WTC11 (cell line): ENCODE results near the gene SRRM3. TPM values are rescaled to one million over a fixed set of nuclear protein-coding genes. Genes with fewer than 3 reads are reported as not detected.
A peak's percentile ranks its signal among the peaks of the same experiment; 100 is the strongest.

Experiments used
- ATF3 ChIP-seq: sonication (generic); formaldehyde crosslinking; conservative IDR thresholded peaks from 2 replicates; pipeline ENCODE4 v1.8.1; 2022; ENCODE audit warnings: mild to moderate bottlenecking, missing genetic modification reagents
- CREM ChIP-seq: sonication (generic); formaldehyde crosslinking; IDR thresholded peaks from 2 replicates; pipeline ENCODE4 v1.8.1; 2022; ENCODE audit warnings: mild to moderate bottlenecking, missing genetic modification reagents, moderate library complexity
- CTCF ChIP-seq: fragments of 200-600 bp; IDR thresholded peaks from 2 replicates; pipeline ENCODE4 v1.8.0; 2022; ENCODE audit warnings: antibody characterized with exemption
- E2F4 ChIP-seq: sonication (generic); formaldehyde crosslinking; IDR thresholded peaks from 2 replicates; pipeline ENCODE4 v1.8.1; 2022; ENCODE audit warnings: low read depth, mild to moderate bottlenecking, moderate library complexity, missing genetic modification reagents, borderline replicate concordance
- HMGA2 ChIP-seq: fragments of 250-450 bp; sonication (Bioruptor Pico); IDR thresholded peaks from 2 replicates; pipeline ENCODE4 v1.4.0; 2021; ENCODE audit warnings: mild to moderate bottlenecking, moderate library complexity
- NFE2L1 ChIP-seq: sonication (generic); formaldehyde crosslinking; IDR thresholded peaks from 2 replicates; pipeline ENCODE4 v1.8.1; 2023; ENCODE audit warnings: missing genetic modification reagents
- NR2C2 ChIP-seq: sonication (generic); formaldehyde crosslinking; IDR thresholded peaks from 2 replicates; pipeline ENCODE4 v1.8.0; 2022; ENCODE audit warnings: mild to moderate bottlenecking, missing genetic modification reagents
- NR3C1 ChIP-seq: sonication (generic); formaldehyde crosslinking; conservative IDR thresholded peaks from 2 replicates; pipeline ENCODE4 v1.8.1; 2023; ENCODE audit warnings: low read depth, mild to moderate bottlenecking, missing genetic modification reagents
- PRDM15 ChIP-seq: sonication (generic); formaldehyde crosslinking; IDR thresholded peaks from 2 replicates; pipeline ENCODE4 v1.8.0; 2022; ENCODE audit warnings: missing genetic modification reagents
- ZBTB43 ChIP-seq: sonication (generic); formaldehyde crosslinking; IDR thresholded peaks from 2 replicates; pipeline ENCODE4 v1.8.1; 2023; ENCODE audit warnings: mild to moderate bottlenecking, missing genetic modification reagents
- ZNF219 ChIP-seq: sonication (generic); formaldehyde crosslinking; IDR thresholded peaks from 2 replicates; pipeline ENCODE4 v1.8.0; 2023; ENCODE audit warnings: missing genetic modification reagents, mild to moderate bottlenecking, borderline replicate concordance
- ZNF317 ChIP-seq: sonication (generic); formaldehyde crosslinking; IDR thresholded peaks from 2 replicates; pipeline ENCODE4 v1.8.1; 2023; ENCODE audit warnings: low read depth, mild to moderate bottlenecking, moderate library complexity, missing genetic modification reagents, borderline replicate concordance
- ZNF396 ChIP-seq: fragments of 250-450 bp; sonication (Bioruptor Pico); IDR thresholded peaks from 2 replicates; pipeline ENCODE4 v1.8.0; 2021; ENCODE audit warnings: mild to moderate bottlenecking, moderate library complexity, borderline replicate concordance
- ZNF423 ChIP-seq: fragments of 250-450 bp; sonication (Bioruptor Pico); IDR thresholded peaks from 2 replicates; pipeline ENCODE4 v2.1.2; 2022; ENCODE audit warnings: mild to moderate bottlenecking, moderate library complexity
- ZNF532 ChIP-seq: fragments of 250-450 bp; sonication (Bioruptor Pico); IDR thresholded peaks from 2 replicates; pipeline ENCODE4 v1.9.0; 2021; ENCODE audit warnings: mild to moderate bottlenecking, borderline replicate concordance
- ZNF671 ChIP-seq: fragments of 250-450 bp; sonication (Bioruptor Pico); IDR thresholded peaks from 2 replicates; pipeline ENCODE4 v1.8.0; 2021; ENCODE audit warnings: mild to moderate bottlenecking
- total RNA-seq: library from RNA; stranded (reverse); gene quantifications from 3 replicates; pipeline ENCODE4 v1.2.3, GENCODE V29; 2021

SRRM3 gene
- total RNA-seq, 1 experiment from 2014 or later: 17.7 TPM

GRCh38 chr7:76201732-76202665, at the start of gene SRRM3 (continued):
- TF ChIP-seq ZNF219 (peak; percentile 96), ZBTB43 (peak; percentile 88; the same call in 1 of the 2 replicates), E2F4 (CRISPR knock-in tag) (peak; percentile 88), ZNF423 (CRISPR knock-in tag) (peak; percentile 33; the same call in 1 of the 2 replicates), ZNF532 (no peak), PRDM15 (CRISPR knock-in tag) (peak; percentile 57; the same call in 1 of the 2 replicates), NR3C1 (CRISPR knock-in tag) (peak; percentile 95; the same call in 1 of the 2 replicates), ZNF317 (CRISPR knock-in tag) (peak; percentile 72; the same call in 1 of the 2 replicates), ZNF396 (CRISPR knock-in tag) (peak; percentile 79; the same call in 1 of the 2 replicates), ATF3 (no peak), HMGA2 (CRISPR knock-in tag) (no peak), CREM (CRISPR knock-in tag) (peak; percentile 75), NFE2L1 (CRISPR knock-in tag) (peak; percentile 89), CTCF (peak; percentile 54; the same call in 1 of the 2 replicates), ZNF671 (CRISPR knock-in tag) (no peak), NR2C2 (CRISPR knock-in tag) (0 out of 2 replicates have a peak, but pooled peaks have one; percentile 41)
